ENCODE data around the gene KCNJ10. TPM values are rescaled to one million over a fixed set of nuclear protein-coding genes. Genes with fewer than 3 reads are reported as not detected.

The KCNJ10 gene
- total RNA-seq, 1 donor from 2014 or later, result not detected

GRCh38 chr1:160101037-160101716, 31.2 kb upstream of the KCNJ10 start:
- H3K36me3 Mint-ChIP-seq (ENCODE audit: unreplicated experiment), result no peaks in the 10 kb centered on the region
- H3K4me3 Mint-ChIP-seq (ENCODE audit: unreplicated experiment), result peak overlapping the region; percentile 34
- peak; percentile 83 for DNase-seq
- H3K27ac Mint-ChIP-seq (ENCODE audit: unreplicated experiment), result peak overlapping the region; percentile 80
- H3K9me3 Mint-ChIP-seq (ENCODE audit: unreplicated experiment), result peaks cover 6% of the 10 kb centered on the region
- H3K27me3 Mint-ChIP-seq (ENCODE audit: unreplicated experiment), result peaks cover 17% of the 10 kb centered on the region
- H3K4me1 Mint-ChIP-seq (ENCODE audit: low read depth, unreplicated experiment), result peaks cover 30% of the 10 kb centered on the region
- peak; percentile 86 for TF ChIP-seq CTCF (IDR thresholded peaks at IDR 0.05; ENCODE audit: partially characterized antibody, unreplicated experiment)

GRCh38 chr1:160099716-160100375, 29.9 kb upstream of the KCNJ10 start:
- Mint-ChIP-seq H3K9me3 (ENCODE audit: unreplicated experiment) (peaks cover 9% of the 10 kb centered on the region), H3K4me3 (ENCODE audit: unreplicated experiment) (no peak overlapping the region), H3K27me3 (ENCODE audit: unreplicated experiment) (peaks cover 20% of the 10 kb centered on the region), H3K36me3 (ENCODE audit: unreplicated experiment) (no peaks in the 10 kb centered on the region), H3K4me1 (ENCODE audit: low read depth, unreplicated experiment) (peaks cover 32% of the 10 kb centered on the region), H3K27ac (ENCODE audit: unreplicated experiment) (no peak overlapping the region)
- TF ChIP-seq CTCF (IDR thresholded peaks at IDR 0.05; ENCODE audit: partially characterized antibody, unreplicated experiment), result no peak
- no peak for DNase-seq

- Mint-ChIP-seq H3K36me3 (ENCODE audit: unreplicated experiment) (no peaks in the 10 kb centered on the region), H3K4me1 (ENCODE audit: low read depth, unreplicated experiment) (peaks cover 30% of the 10 kb centered on the region), H3K27me3 (ENCODE audit: unreplicated experiment) (peaks cover 16% of the 10 kb centered on the region), H3K4me3 (ENCODE audit: unreplicated experiment) (peak overlapping the region; percentile 53), H3K27ac (ENCODE audit: unreplicated experiment) (no peak overlapping the region), H3K9me3 (ENCODE audit: unreplicated experiment) (peaks cover 6% of the 10 kb centered on the region)
- DNase-seq, result peak; percentile 99
- TF ChIP-seq CTCF (IDR thresholded peaks at IDR 0.05; ENCODE audit: partially characterized antibody, unreplicated experiment), result no peak
Observed at GRCh38 chr1:160098852-160099561, 29.0 kb upstream of the KCNJ10 start.

GRCh38 chr1:160097911-160098851, 28.2 kb upstream of the KCNJ10 start, which contains the start of gene IGSF8:
TSS of gene IGSF8 (minus strand) at chr1:160098619. CDS start at chr1:160098472, 147 bp downstream.
- no peaks in the 10 kb centered on the region for H3K36me3 Mint-ChIP-seq (ENCODE audit: unreplicated experiment)
- no peak for TF ChIP-seq CTCF (IDR thresholded peaks at IDR 0.05; ENCODE audit: partially characterized antibody, unreplicated experiment)
- H3K27ac Mint-ChIP-seq (ENCODE audit: unreplicated experiment), result peak within 1 kb of the TSS; percentile 7
- peaks cover 8% of the 10 kb centered on the region for H3K9me3 Mint-ChIP-seq (ENCODE audit: unreplicated experiment)
- H3K27me3 Mint-ChIP-seq (ENCODE audit: unreplicated experiment), result peaks cover 12% of the 10 kb centered on the region
- H3K4me1 Mint-ChIP-seq (ENCODE audit: low read depth, unreplicated experiment), result peaks cover 26% of the 10 kb centered on the region
- peak within 1 kb of the TSS; percentile 90 for H3K4me3 Mint-ChIP-seq (ENCODE audit: unreplicated experiment)
- DNase-seq, result peak; percentile 86
